DND-41 (cell line): ENCODE results near the gene LMBR1L.

ENCODE experiments used
- EZH2 ChIP-seq: IDR thresholded peaks from 3 replicates; pipeline ENCODE4 v1.6.1; 2012; ENCODE audit warnings: borderline replicate concordance, low read depth, mild to moderate bottlenecking, moderate library complexity, low read length, inconsistent platforms; ENCODE audit not compliant: severe bottlenecking
- TF ChIP-seq, protein P1 (sequence below): IDR thresholded peaks from 2 replicates; pipeline ENCODE4 v1.5.1; 2012; ENCODE audit warnings: borderline replicate concordance, low read length, moderate library complexity, mild to moderate bottlenecking; ENCODE audit not compliant: poor library complexity, severe bottlenecking; ENCODE audit errors: extremely low read depth

DNA sequence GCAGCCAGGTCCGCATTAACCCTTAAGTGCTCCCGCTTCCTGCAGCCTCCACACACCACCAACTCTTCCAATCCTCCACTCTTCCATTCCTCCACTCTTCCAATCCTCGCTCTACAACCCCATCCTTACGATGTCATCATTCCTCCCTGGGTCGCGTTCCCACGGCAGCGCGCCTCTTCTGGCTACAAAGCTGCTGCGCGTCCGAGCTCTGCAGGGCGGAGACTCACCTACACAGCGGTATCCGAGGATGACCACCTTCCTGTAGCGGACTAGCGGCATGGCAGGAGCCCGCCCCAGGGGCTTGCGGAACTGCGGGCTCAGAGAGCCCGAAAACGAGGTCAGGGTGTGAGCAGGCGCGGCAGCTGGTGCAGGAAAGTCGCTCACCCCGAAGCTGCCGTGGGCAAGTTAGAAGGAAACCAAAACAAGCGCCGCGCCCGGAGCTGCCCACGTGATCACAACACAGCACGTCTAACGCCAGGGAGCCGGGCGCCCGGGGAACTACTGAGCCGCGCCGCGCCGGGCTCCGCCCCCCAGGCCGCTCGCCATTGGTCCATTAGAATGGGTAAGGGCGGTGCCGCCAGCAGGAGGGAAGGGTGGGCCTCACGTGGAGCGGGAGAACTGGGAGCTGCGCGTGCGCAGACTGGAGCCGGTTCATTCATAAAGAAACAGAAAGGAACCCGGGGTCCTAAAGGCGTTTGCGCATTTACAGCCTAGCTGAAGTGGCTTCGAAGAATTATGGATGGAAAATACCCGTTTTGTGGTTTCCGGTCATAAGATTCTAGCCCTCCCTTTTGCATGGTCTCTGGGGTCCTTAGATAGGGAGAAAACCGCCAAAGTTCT lies 40.9 kb downstream of the LMBR1L start, which contains the start of gene RHEBL1:
- no peak for TF ChIP-seq EZH2
- TF ChIP-seq, protein P1, sequence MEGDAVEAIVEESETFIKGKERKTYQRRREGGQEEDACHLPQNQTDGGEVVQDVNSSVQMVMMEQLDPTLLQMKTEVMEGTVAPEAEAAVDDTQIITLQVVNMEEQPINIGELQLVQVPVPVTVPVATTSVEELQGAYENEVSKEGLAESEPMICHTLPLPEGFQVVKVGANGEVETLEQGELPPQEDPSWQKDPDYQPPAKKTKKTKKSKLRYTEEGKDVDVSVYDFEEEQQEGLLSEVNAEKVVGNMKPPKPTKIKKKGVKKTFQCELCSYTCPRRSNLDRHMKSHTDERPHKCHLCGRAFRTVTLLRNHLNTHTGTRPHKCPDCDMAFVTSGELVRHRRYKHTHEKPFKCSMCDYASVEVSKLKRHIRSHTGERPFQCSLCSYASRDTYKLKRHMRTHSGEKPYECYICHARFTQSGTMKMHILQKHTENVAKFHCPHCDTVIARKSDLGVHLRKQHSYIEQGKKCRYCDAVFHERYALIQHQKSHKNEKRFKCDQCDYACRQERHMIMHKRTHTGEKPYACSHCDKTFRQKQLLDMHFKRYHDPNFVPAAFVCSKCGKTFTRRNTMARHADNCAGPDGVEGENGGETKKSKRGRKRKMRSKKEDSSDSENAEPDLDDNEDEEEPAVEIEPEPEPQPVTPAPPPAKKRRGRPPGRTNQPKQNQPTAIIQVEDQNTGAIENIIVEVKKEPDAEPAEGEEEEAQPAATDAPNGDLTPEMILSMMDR = peak; percentile 53
